IPS-18a (cell line): Measurements from ENCODE around the gene CSMD2.

ENCODE experiments used
- H3K27ac ChIP-seq: one replicate; pipeline ENCODE4 v1.5.1; 2013; ENCODE audit warnings: low read length
- H3K27me3 ChIP-seq: one replicate; pipeline ENCODE4 v1.6.1; 2013; ENCODE audit warnings: mild to moderate bottlenecking, low read length; ENCODE audit not compliant: control insufficient read depth, insufficient read depth
- H3K36me3 ChIP-seq: one replicate; pipeline ENCODE4 v1.6.1; 2013; ENCODE audit warnings: low read depth, low read length; ENCODE audit not compliant: control insufficient read depth
- H3K4me1 ChIP-seq: one replicate; pipeline ENCODE4 v1.6.1; 2013; ENCODE audit warnings: low read depth, low read length; ENCODE audit not compliant: control insufficient read depth
- H3K4me3 ChIP-seq: one replicate; pipeline ENCODE4 v1.5.1; 2013; ENCODE audit warnings: low read length
- H3K9ac ChIP-seq: one replicate; pipeline ENCODE4 v1.6.1; 2013; ENCODE audit warnings: mild to moderate bottlenecking, low read length, moderate library complexity
- H3K9me3 ChIP-seq: one replicate; pipeline ENCODE4 v1.6.1; 2013; ENCODE audit warnings: low read depth, low read length; ENCODE audit not compliant: control insufficient read depth

CSMD2 gene

DNA sequence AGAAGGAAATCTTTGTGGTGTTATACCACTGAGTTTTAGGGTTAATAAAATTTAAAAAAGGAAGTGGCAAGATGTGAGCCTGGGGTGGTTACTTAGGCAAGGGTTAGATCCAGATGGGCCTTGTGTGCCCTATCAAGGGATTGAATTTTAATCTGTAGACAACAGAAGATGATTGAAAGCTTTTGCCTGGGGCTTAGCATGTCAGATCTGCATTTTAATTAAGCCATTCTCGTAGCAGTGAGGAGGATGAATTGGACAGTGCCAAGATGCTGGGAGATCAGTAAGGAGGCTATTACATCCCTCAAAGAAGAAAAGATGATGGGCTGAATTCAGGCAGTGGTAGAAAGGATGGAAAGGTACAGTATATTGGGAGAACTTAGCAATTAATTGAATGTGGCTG, 258.9 kb downstream of the CSMD2 start:
- H3K36me3 ChIP-seq, result no peaks in the 10 kb centered on the region
- no peaks in the 10 kb centered on the region for H3K4me1 ChIP-seq
- H3K9ac ChIP-seq, result no peak overlapping the region
- H3K27ac ChIP-seq, result no peak overlapping the region
- no peaks in the 10 kb centered on the region for H3K9me3 ChIP-seq
- no peaks in the 10 kb centered on the region for H3K27me3 ChIP-seq
- no peak overlapping the region for H3K4me3 ChIP-seq

DNA sequence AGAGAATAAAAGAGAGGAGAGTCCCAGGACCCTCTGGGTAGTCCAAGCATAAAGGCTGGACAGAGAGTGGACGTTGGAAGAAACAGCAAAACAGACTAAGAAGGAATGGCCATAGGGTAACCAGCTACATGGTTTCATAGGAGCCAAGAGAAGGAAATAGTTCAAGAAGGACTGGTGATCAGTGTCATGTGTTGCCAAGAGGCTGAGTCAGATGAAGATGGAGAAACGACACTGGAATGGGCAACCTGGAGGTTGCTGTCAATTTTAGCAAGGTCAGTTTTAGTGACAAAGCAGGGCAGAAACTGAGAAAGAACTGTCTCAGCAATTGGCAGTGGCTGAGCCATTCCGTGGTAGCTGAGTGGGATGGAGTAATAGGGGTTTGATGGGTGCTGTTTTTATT, 259.8 kb downstream of the CSMD2 start:
- Histone ChIP-seq H3K4me1 (no peaks in the 10 kb centered on the region), H3K27me3 (no peaks in the 10 kb centered on the region), H3K27ac (no peak overlapping the region)

DNA sequence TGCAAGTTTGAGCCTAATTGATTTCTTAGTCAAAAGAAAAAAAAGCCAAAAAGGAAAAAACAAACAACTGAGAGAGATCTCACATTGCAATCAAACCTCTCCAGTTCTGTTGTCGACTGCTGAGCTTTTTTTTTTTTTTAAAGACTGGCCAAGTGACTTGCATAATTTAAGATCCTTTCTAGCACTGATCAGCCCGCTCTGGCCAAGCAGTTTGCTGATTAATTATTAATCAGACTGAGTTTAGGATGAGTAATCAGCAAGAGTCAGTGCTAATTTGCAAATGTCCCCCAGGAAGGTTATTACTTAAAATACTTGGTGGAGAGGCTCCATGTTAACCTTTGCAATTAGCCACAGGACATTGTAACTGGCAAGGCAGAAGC, 261.8 kb downstream of the CSMD2 start:
- Histone ChIP-seq H3K27ac (no peak overlapping the region), H3K4me1 (no peaks in the 10 kb centered on the region), H3K9ac (no peak overlapping the region), H3K9me3 (no peaks in the 10 kb centered on the region), H3K4me3 (no peak overlapping the region), H3K27me3 (no peaks in the 10 kb centered on the region), H3K36me3 (no peaks in the 10 kb centered on the region)

More for the DNA sequence above, 259.8 kb downstream of the CSMD2 start:
- Histone ChIP-seq H3K4me3 (no peak overlapping the region), H3K36me3 (no peaks in the 10 kb centered on the region), H3K9ac (no peak overlapping the region), H3K9me3 (no peaks in the 10 kb centered on the region)

GRCh38 chr1:33902486-33903209, 262.4 kb downstream of the CSMD2 start:
- no peaks in the 10 kb centered on the region for H3K36me3 ChIP-seq
- no peak overlapping the region for H3K4me3 ChIP-seq
- H3K27ac ChIP-seq, result no peak overlapping the region
- H3K9me3 ChIP-seq, result no peaks in the 10 kb centered on the region
- H3K9ac ChIP-seq, result no peak overlapping the region
- no peaks in the 10 kb centered on the region for H3K4me1 ChIP-seq
- no peaks in the 10 kb centered on the region for H3K27me3 ChIP-seq

GRCh38 chr1:33899746-33900145, 265.3 kb downstream of the CSMD2 start:
- Histone ChIP-seq H3K36me3 (no peaks in the 10 kb centered on the region), H3K4me3 (no peak overlapping the region), H3K9me3 (no peaks in the 10 kb centered on the region), H3K9ac (no peak overlapping the region), H3K27me3 (no peaks in the 10 kb centered on the region), H3K4me1 (peaks cover 4% of the 10 kb centered on the region), H3K27ac (no peak overlapping the region)

DNA sequence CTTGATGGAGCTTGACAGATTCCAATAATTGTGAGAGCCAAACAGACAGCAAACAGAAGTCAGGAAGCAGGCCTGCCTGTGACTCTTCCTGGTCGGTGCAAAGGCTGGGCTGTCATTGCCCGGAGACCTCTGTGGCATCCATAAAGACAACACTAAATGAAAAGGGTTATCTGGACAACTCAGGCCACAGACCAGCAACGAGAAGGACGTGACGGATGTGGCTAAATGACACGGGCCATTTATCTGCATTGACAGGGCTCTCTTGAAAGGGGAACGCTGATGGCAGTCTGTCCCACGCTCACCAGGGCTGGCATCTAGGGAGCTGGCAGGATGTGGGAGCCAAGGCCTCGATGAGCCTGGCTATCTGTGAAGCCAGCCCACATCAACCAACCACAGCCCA, 266.1 kb downstream of the CSMD2 start:
- Histone ChIP-seq H3K4me3 (no peak overlapping the region), H3K9ac (no peak overlapping the region)

DNA sequence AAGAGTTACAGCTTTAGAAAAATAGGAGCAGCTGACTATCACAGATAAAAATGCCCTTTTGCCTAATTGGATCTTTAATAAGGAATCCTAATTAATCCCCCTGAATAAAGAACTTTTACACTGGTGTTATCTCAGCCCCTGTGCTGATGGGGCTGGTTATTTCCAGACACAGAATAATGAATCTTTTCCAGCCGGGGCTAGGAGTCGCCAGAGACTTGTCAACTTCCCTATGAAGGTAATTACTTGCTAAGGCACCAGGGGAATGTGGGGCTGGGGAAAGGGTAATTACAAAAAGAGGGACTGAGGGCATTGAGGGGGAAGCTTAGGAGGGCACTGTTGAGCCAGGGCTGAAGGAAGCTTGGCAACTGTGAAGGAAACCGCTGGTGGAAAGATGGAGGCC, 266.6 kb downstream of the CSMD2 start:
- Histone ChIP-seq H3K9ac (no peak overlapping the region), H3K36me3 (no peaks in the 10 kb centered on the region), H3K4me1 (peaks cover 4% of the 10 kb centered on the region), H3K9me3 (no peaks in the 10 kb centered on the region), H3K4me3 (no peak overlapping the region), H3K27ac (no peak overlapping the region), H3K27me3 (no peaks in the 10 kb centered on the region)

More for the DNA sequence above, 266.1 kb downstream of the CSMD2 start:
- Histone ChIP-seq H3K27me3 (no peaks in the 10 kb centered on the region), H3K36me3 (no peaks in the 10 kb centered on the region), H3K9me3 (no peaks in the 10 kb centered on the region), H3K27ac (no peak overlapping the region), H3K4me1 (peaks cover 4% of the 10 kb centered on the region)

- Histone ChIP-seq H3K4me1 (peaks cover 4% of the 10 kb centered on the region), H3K27me3 (no peaks in the 10 kb centered on the region)
Observed at GRCh38 chr1:33897092-33897725, 267.8 kb downstream of the CSMD2 start.

DNA sequence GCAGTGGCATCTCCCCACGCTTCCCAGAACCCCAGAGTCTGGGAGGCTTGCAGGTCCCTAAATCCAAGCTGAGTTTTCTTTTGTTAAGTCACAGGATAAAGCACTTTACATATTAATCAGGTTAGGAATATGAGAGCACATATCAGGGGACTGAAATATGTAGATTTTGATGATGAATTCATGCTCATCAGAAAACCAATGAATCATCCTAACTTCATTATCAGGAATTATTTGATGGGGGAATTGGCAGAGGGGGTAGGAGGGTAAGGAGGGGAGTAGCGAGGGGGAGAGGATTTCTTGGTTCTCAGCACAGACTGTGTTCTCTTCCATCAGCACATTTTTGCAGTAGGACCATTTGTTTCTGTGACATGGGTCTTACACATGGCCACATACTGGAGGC, 269.1 kb downstream of the CSMD2 start:
- Histone ChIP-seq H3K4me1 (peaks cover 4% of the 10 kb centered on the region), H3K27me3 (no peaks in the 10 kb centered on the region), H3K4me3 (no peak overlapping the region), H3K36me3 (no peaks in the 10 kb centered on the region), H3K27ac (no peak overlapping the region), H3K9me3 (no peaks in the 10 kb centered on the region), H3K9ac (no peak overlapping the region)

More at GRCh38 chr1:33897092-33897725, 267.8 kb downstream of the CSMD2 start:
- H3K9ac ChIP-seq, result no peak overlapping the region
- no peaks in the 10 kb centered on the region for H3K9me3 ChIP-seq
- H3K36me3 ChIP-seq, result no peaks in the 10 kb centered on the region
- no peak overlapping the region for H3K27ac ChIP-seq
- no peak overlapping the region for H3K4me3 ChIP-seq

GRCh38 chr1:33895396-33895795, 269.6 kb downstream of the CSMD2 start:
- Histone ChIP-seq H3K27me3 (no peaks in the 10 kb centered on the region), H3K4me1 (peaks cover 4% of the 10 kb centered on the region), H3K9ac (no peak overlapping the region), H3K27ac (no peak overlapping the region), H3K9me3 (no peaks in the 10 kb centered on the region), H3K36me3 (no peaks in the 10 kb centered on the region), H3K4me3 (no peak overlapping the region)

DNA sequence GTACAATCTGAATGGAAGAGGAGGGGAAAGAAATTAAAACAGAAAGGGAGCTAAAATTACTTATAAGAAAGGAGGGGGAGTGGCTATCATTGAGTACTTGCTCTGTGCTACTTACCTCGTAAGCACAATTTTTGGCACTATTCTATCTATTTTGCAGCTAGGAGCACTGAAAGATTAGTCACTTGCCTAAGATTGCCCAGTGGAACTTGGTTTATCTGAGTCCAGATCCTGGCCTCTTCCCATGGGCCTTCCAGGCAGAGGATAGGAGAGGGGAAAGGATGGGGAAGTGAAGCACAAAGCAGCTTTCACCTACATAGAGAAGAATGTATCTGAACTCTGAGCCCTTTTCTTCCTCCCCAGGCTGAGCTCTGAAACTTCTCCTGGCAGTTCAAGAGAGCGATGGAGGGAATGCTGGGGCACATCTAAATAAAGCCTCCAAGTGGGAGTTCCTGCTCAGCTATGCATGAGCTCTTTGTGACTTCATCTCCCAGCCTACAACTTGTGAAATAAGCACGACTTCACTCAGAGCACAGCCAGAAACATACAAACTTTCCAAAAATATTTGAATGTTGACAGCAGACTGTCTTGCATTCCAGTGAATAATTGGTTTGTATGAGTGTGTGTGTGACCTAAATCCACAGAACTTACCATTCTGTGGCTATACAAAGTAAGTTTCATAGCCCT, 271.7 kb downstream of the CSMD2 start:
- no peaks in the 10 kb centered on the region for H3K9me3 ChIP-seq
- no peak overlapping the region for H3K4me3 ChIP-seq
- H3K27me3 ChIP-seq, result no peaks in the 10 kb centered on the region
- H3K27ac ChIP-seq, result no peak overlapping the region
- peaks cover 4% of the 10 kb centered on the region for H3K4me1 ChIP-seq
- no peaks in the 10 kb centered on the region for H3K36me3 ChIP-seq
- H3K9ac ChIP-seq, result no peak overlapping the region
